HCT116 (cell line): Measurements from ENCODE around the gene DCP1B. TPM values are rescaled to one million over a fixed set of nuclear protein-coding genes. Genes with fewer than 3 reads are reported as not detected.

Experiments
- ATAC-seq: fragments of 200-7000 bp; cut with Tn5 transposase; 2 replicates; pipeline ENCODE4 v1.9.1; 2020; ENCODE audit warnings: mild to moderate bottlenecking, moderate library complexity
- BruUV-seq: library from RNA; stranded (reverse); fragments of 400-500 nt; replicated peaks from 2 replicates; lab custom pipeline; 2021; lab: Mats Ljungman, UMichigan
- CTCF ChIA-PET: fragments of 300-600 bp; sonication (Branson Sonifier 250); formaldehyde crosslinking; loops from one replicate; lab custom pipeline; 2021; ENCODE audit warnings: antibody characterized with exemption; lab: Charles Lee
- POLR2A ChIA-PET: fragments of 300-600, 350-600 bp; sonication (Branson Sonifier 250); formaldehyde crosslinking; loops from one replicate; lab custom pipeline; 2021; ENCODE audit warnings: antibody characterized with exemption; lab: Charles Lee
- RAD21 ChIA-PET, 2 experiments: fragments of 300-600 bp; sonication (Branson Sonifier 250); formaldehyde crosslinking; loops; one replicate each; lab custom pipeline; 2023; ENCODE audit warnings: low total read pairs in 2 of 2; ENCODE audit not compliant: uncharacterized antibody in 2 of 2, unreplicated experiment in 2 of 2, low non-redundant PET in 1 of 2; lab: Charles Lee
- DNase-seq: peaks from one replicate; pipeline ENCODE4 v3.0.0-alpha.2; 2010; ENCODE audit warnings: low read depth, low spot score
- H2AFZ ChIP-seq: fragments of 200-600 bp; shearing (Covaris generic), sonication (generic); 2 replicates; pipeline ENCODE4 v1.6.1; 2017; ENCODE audit warnings: low read depth, mixed run types, mixed read lengths, antibody characterized with exemption, low read length; ENCODE audit not compliant: poor library complexity, severe bottlenecking
- H3K27ac ChIP-seq: 2 replicates; pipeline ENCODE4 v1.5.1; 2012; ENCODE audit warnings: low read depth, low read length
- H3K27me3 ChIP-seq: fragments of 200-600 bp; sonication (generic); 2 replicates; pipeline ENCODE4 v1.6.1; 2016; ENCODE audit warnings: mixed run types, low read length, mixed read lengths; ENCODE audit not compliant: insufficient read depth
- H3K36me3 ChIP-seq, 2 experiments: fragments of 200-500 bp in 1 of 2; fragments of 200-600 bp in 1 of 2; sonication (Bioruptor generic) in 1 of 2; sonication (generic) in 1 of 2; 2 replicates each; pipeline versions ENCODE4 v1.5.1 to v1.6.1; 2014 to 2016; ENCODE audit warnings: low read length in 2 of 2, inconsistent platforms in 1 of 2, mixed read lengths in 1 of 2, mixed run types in 1 of 2; ENCODE audit not compliant: insufficient read depth in 2 of 2, control insufficient read depth in 1 of 2
- H3K4me1 ChIP-seq, 2 experiments: fragments of 200-600 bp in 1 of 2; sonication (generic) in 1 of 2; 2 replicates each; pipeline versions ENCODE4 v1.5.1 to v1.6.1; 2012 to 2017; ENCODE audit warnings: low read length in 2 of 2, inconsistent platforms in 1 of 2, mild to moderate bottlenecking in 1 of 2, mixed read lengths in 1 of 2, mixed run types in 1 of 2, moderate library complexity in 1 of 2; ENCODE audit not compliant: insufficient read depth in 2 of 2, control insufficient read depth in 1 of 2
- H3K4me2 ChIP-seq: fragments of 200-600 bp; sonication (generic); 2 replicates; pipeline ENCODE4 v1.6.1; 2017; ENCODE audit warnings: mixed run types, low read length, mixed read lengths
- H3K4me3 ChIP-seq, 2 experiments: fragments of 200-600 bp in 1 of 2; sonication (generic) in 1 of 2; replicated peaks in 1 of 2; 2 replicates each; pipeline ENCODE4 v1.5.1; 2011 to 2016; ENCODE audit warnings: low read length in 2 of 2, control low read depth in 1 of 2, low read depth in 1 of 2, mild to moderate bottlenecking in 1 of 2, mixed read lengths in 1 of 2, mixed run types in 1 of 2
- H3K79me2 ChIP-seq: fragments of 200-600 bp; sonication (generic); 2 replicates; pipeline ENCODE4 v1.6.1; 2017; ENCODE audit warnings: mild to moderate bottlenecking, mixed run types, low read length, moderate library complexity, mixed read lengths; ENCODE audit not compliant: insufficient read depth
- H3K9ac ChIP-seq: fragments of 200-600 bp; sonication (generic); 2 replicates; pipeline ENCODE4 v1.6.1; 2016; ENCODE audit warnings: low read length, mixed read lengths
- H3K9me2 ChIP-seq: fragments of 200-600 bp; sonication (generic), shearing (Covaris generic); 2 replicates; pipeline ENCODE4 v1.6.1; 2017; ENCODE audit warnings: mixed run types, mild to moderate bottlenecking, moderate library complexity; ENCODE audit not compliant: insufficient read depth
- H3K9me3 ChIP-seq, 2 experiments: fragments of 200-500 bp in 1 of 2; fragments of 200-600 bp in 1 of 2; sonication (Bioruptor generic) in 1 of 2; sonication (generic) in 1 of 2; 2 replicates each; pipeline ENCODE4 v1.6.1; 2014 to 2017; ENCODE audit warnings: low read length in 2 of 2, mixed read lengths in 2 of 2, inconsistent platforms in 1 of 2, low read depth in 1 of 2, mild to moderate bottlenecking in 1 of 2, mixed run types in 1 of 2, moderate library complexity in 1 of 2; ENCODE audit not compliant: control insufficient read depth in 1 of 2, insufficient read depth in 1 of 2
- H4K20me1 ChIP-seq: fragments of 200-600 bp; sonication (generic), shearing (Covaris generic); 2 replicates; pipeline ENCODE4 v1.6.1; 2017; ENCODE audit warnings: mixed run types, mild to moderate bottlenecking, moderate library complexity; ENCODE audit not compliant: insufficient read depth
- ELF1 ChIP-seq: IDR thresholded peaks from 2 replicates; pipeline ENCODE4 v1.6.1; 2012; ENCODE audit warnings: low read depth, borderline replicate concordance
- EZH2 ChIP-seq: fragments of 200-600 bp; sonication (generic); IDR thresholded peaks from 2 replicates; pipeline ENCODE4 v1.6.1; 2017; ENCODE audit warnings: antibody characterized with exemption, mixed run types
- EZH2phosphoT487 ChIP-seq: fragments of 200-600 bp; IDR thresholded peaks from 2 replicates; pipeline ENCODE4 v1.6.1; 2018; ENCODE audit warnings: antibody characterized with exemption, borderline replicate concordance
- FOSL1 ChIP-seq: IDR thresholded peaks from 2 replicates; pipeline ENCODE4 v1.6.1; 2012; ENCODE audit warnings: low read depth
- JUND ChIP-seq: IDR thresholded peaks from 2 replicates; pipeline ENCODE4 v1.6.1; 2012
- MAX ChIP-seq: IDR thresholded peaks from 2 replicates; pipeline ENCODE4 v1.6.1; 2012
- POLR2A ChIP-seq: IDR thresholded peaks from 2 replicates; pipeline ENCODE4 v1.7.0; 2011; ENCODE audit warnings: borderline replicate concordance; ENCODE audit not compliant: insufficient read depth, insufficient read length; ENCODE audit errors: extremely low read depth
- POLR2AphosphoS5 ChIP-seq: IDR thresholded peaks from 2 replicates; pipeline ENCODE4 v1.6.1; 2011; ENCODE audit warnings: mild to moderate bottlenecking, low read depth, low read length, moderate library complexity
- SIN3A ChIP-seq: IDR thresholded peaks from 2 replicates; pipeline ENCODE4 v1.6.1; 2012; ENCODE audit warnings: low read depth
- SP1 ChIP-seq: IDR thresholded peaks from 2 replicates; pipeline ENCODE4 v1.6.1; 2012; ENCODE audit warnings: low read depth
- SRF ChIP-seq: IDR thresholded peaks from 2 replicates; pipeline ENCODE4 v1.6.1; 2012; ENCODE audit warnings: low read depth
- YY1 ChIP-seq: IDR thresholded peaks from 2 replicates; pipeline ENCODE4 v1.6.1; 2011; ENCODE audit warnings: low read length, low read depth, moderate library complexity, mild to moderate bottlenecking; ENCODE audit not compliant: insufficient replicate concordance; ENCODE audit errors: extremely low read depth
- ZNF274 ChIP-seq: fragments of 200-500 bp; sonication (Bioruptor generic); IDR thresholded peaks from 2 replicates; pipeline ENCODE4 v1.6.1; 2014; ENCODE audit warnings: mild to moderate bottlenecking, low read depth, low read length, inconsistent platforms
- intact Hi-C: fragments of 100-400 bp; cut with micrococcal nuclease; formaldehyde crosslinking; loops from 2 replicates; pipeline ENCODE4 v1.10.0; 2022
- total RNA-seq: library from RNA; stranded (reverse); gene quantifications from one replicate; pipeline ENCODE4 v1.2.1, GENCODE V29; 2021; ENCODE audit not compliant: unreplicated experiment
- TF ChIP-seq, protein P1 (sequence below), 3 experiments: fragments of 200-600 bp in 1 of 3; sonication (generic) in 1 of 3; IDR thresholded peaks in 2 of 3; conservative IDR thresholded peaks in 1 of 3; 2 replicates each; pipeline ENCODE4 v1.5.1; 2012 to 2017; ENCODE audit warnings: low read depth in 2 of 3, low read length in 2 of 3, antibody characterized with exemption in 1 of 3, borderline replicate concordance in 1 of 3, control low read depth in 1 of 3, mild to moderate bottlenecking in 1 of 3, mixed read lengths in 1 of 3, mixed run types in 1 of 3, moderate library complexity in 1 of 3; ENCODE audit not compliant: insufficient read depth in 1 of 3
- TF ChIP-seq, protein P2 (sequence below): IDR thresholded peaks from 2 replicates; pipeline ENCODE4 v1.6.1; 2012; ENCODE audit warnings: low read depth

DCP1B gene
- total RNA-seq, 1 experiment from 2014 or later: 13.8 TPM

GRCh38 chr12:1930803-1931597 is 73.3 kb downstream of the DCP1B start (continued):
- TF ChIP-seq, protein P1, sequence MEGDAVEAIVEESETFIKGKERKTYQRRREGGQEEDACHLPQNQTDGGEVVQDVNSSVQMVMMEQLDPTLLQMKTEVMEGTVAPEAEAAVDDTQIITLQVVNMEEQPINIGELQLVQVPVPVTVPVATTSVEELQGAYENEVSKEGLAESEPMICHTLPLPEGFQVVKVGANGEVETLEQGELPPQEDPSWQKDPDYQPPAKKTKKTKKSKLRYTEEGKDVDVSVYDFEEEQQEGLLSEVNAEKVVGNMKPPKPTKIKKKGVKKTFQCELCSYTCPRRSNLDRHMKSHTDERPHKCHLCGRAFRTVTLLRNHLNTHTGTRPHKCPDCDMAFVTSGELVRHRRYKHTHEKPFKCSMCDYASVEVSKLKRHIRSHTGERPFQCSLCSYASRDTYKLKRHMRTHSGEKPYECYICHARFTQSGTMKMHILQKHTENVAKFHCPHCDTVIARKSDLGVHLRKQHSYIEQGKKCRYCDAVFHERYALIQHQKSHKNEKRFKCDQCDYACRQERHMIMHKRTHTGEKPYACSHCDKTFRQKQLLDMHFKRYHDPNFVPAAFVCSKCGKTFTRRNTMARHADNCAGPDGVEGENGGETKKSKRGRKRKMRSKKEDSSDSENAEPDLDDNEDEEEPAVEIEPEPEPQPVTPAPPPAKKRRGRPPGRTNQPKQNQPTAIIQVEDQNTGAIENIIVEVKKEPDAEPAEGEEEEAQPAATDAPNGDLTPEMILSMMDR (IDR thresholded peaks at IDR 0.05 in 2 of 3, conservative IDR thresholded peaks at IDR 0.05 in 1 of 3; ENCODE audit: borderline replicate concordance in 1 of 3, insufficient read depth in 1 of 3, low read depth in 2 of 3, low read length in 2 of 3): no peak
- TF ChIP-seq MAX: no peak
- TF ChIP-seq SP1: no peak
- TF ChIP-seq POLR2AphosphoS5: no peak
- no peak for TF ChIP-seq SIN3A
- TF ChIP-seq EZH2phosphoT487: no peak
- no peak for TF ChIP-seq ZNF274
- TF ChIP-seq FOSL1: no peak
- TF ChIP-seq EZH2: no peak
- no peak for TF ChIP-seq ELF1
- no peak for TF ChIP-seq YY1
- TF ChIP-seq, all 23 proteins: peak for 0

- H3K9ac ChIP-seq: no peak overlapping the region
- ATAC-seq (no peak), DNase-seq (no peak)
- CTCF ChIA-PET: no interaction called here
- POLR2A ChIA-PET: no interaction called here
- no peaks in the 10 kb centered on the region for H3K79me2 ChIP-seq
- H4K20me1 ChIP-seq: no peaks in the 10 kb centered on the region
- no peaks in the 10 kb centered on the region for H3K4me1 ChIP-seq
- no peak overlapping the region for H3K27ac ChIP-seq
- no peak overlapping the region for H2AFZ ChIP-seq
- H3K36me3 ChIP-seq: no peaks in the 10 kb centered on the region
- no TSS peak for BruUV-seq
- H3K9me3 ChIP-seq: no peaks in the 10 kb centered on the region
- intact Hi-C loops: no loop called here
- TF ChIP-seq ZNF274 (no peak), JUND (no peak), FOSL1 (no peak), SRF (no peak), SIN3A (no peak), POLR2A (no peak)
- TF ChIP-seq, protein P2, sequence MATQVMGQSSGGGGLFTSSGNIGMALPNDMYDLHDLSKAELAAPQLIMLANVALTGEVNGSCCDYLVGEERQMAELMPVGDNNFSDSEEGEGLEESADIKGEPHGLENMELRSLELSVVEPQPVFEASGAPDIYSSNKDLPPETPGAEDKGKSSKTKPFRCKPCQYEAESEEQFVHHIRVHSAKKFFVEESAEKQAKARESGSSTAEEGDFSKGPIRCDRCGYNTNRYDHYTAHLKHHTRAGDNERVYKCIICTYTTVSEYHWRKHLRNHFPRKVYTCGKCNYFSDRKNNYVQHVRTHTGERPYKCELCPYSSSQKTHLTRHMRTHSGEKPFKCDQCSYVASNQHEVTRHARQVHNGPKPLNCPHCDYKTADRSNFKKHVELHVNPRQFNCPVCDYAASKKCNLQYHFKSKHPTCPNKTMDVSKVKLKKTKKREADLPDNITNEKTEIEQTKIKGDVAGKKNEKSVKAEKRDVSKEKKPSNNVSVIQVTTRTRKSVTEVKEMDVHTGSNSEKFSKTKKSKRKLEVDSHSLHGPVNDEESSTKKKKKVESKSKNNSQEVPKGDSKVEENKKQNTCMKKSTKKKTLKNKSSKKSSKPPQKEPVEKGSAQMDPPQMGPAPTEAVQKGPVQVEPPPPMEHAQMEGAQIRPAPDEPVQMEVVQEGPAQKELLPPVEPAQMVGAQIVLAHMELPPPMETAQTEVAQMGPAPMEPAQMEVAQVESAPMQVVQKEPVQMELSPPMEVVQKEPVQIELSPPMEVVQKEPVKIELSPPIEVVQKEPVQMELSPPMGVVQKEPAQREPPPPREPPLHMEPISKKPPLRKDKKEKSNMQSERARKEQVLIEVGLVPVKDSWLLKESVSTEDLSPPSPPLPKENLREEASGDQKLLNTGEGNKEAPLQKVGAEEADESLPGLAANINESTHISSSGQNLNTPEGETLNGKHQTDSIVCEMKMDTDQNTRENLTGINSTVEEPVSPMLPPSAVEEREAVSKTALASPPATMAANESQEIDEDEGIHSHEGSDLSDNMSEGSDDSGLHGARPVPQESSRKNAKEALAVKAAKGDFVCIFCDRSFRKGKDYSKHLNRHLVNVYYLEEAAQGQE: no peak
- H3K27me3 ChIP-seq: no peaks in the 10 kb centered on the region
- no peaks in the 10 kb centered on the region for H3K9me2 ChIP-seq
- RAD21 ChIA-PET: no interaction called here
- H3K4me2 ChIP-seq: no peak overlapping the region
- H3K4me3 ChIP-seq: no peak overlapping the region
Observed at GRCh38 chr12:1929985-1930802, 74.1 kb downstream of the DCP1B start.
